BJ (cell line): Measurements from ENCODE around the gene SLC6A6. TPM values are rescaled to one million over a fixed set of nuclear protein-coding genes. Genes with fewer than 3 reads are reported as not detected.
A peak's percentile ranks its signal among the peaks of the same experiment; 100 is the strongest.
"Not testable (repeated sequence)": the region's sequence is repeated elsewhere in the genome, so short reads cannot be mapped to it uniquely, and the experiment has no call there.

Source experiments
- CTCF ChIA-PET: fragments of 350-600 bp; formaldehyde crosslinking; extraction: SDS; loops from one replicate; lab custom pipeline; 2021; ENCODE audit warnings: antibody characterized with exemption, inconsistent platforms; lab: Yijun Ruan, JAX
- POLR2A ChIA-PET: fragments of 300-600 bp; sonication (Branson Sonifier 250); formaldehyde crosslinking; extraction: SDS; loops from one replicate; lab custom pipeline; 2021; ENCODE audit warnings: antibody characterized with exemption; lab: Charles Lee
- DNase-seq: peaks from one replicate; pipeline ENCODE4 v3.0.0-alpha.2; 2011; ENCODE audit warnings: low read depth
- H3K27me3 ChIP-seq: 2 replicates; pipeline ENCODE4 v1.6.0; 2011; ENCODE audit warnings: low read length; ENCODE audit not compliant: control insufficient read depth, insufficient read depth
- H3K36me3 ChIP-seq: 2 replicates; pipeline ENCODE4 v1.5.1; 2011; ENCODE audit warnings: low read length; ENCODE audit not compliant: control insufficient read depth, insufficient read depth
- H3K4me3 ChIP-seq: 2 replicates; pipeline ENCODE4 v1.5.1; 2011; ENCODE audit warnings: low read depth, mild to moderate bottlenecking, control low read depth, low read length
- CTCF ChIP-seq: IDR thresholded peaks from 2 replicates; pipeline ENCODE4 v1.5.1; 2011; ENCODE audit warnings: low read depth, mild to moderate bottlenecking, control low read depth, inconsistent platforms, low read length, moderate library complexity; ENCODE audit not compliant: insufficient read depth
- polyA plus RNA-seq: library from polyadenylated mRNA; depleted of rRNA; stranded (reverse); fragments of >200 nt; gene quantifications from 2 replicates; pipeline ENCODE4 v1.2.3, GENCODE V29; 2011

The SLC6A6 gene
- polyA plus RNA-seq, 1 experiment = 114 TPM

- DNase-seq = no peak
- TF ChIP-seq CTCF = no peak
- Histone ChIP-seq H3K4me3 (no peak overlapping the region), H3K27me3 (no peaks in the 10 kb centered on the region), H3K36me3 (peaks cover 18% of the 10 kb centered on the region)
- ChIA-PET CTCF (interaction anchor here (1.7 kb wide), 1 partner anchor 52 kb away, joined by 4 read pairs; no protein-coding TSS in a partner anchor), POLR2A (interaction anchor here (0.6 kb wide), 1 partner anchor 203 kb away, joined by 3 read pairs; no protein-coding TSS in a partner anchor)
These were observed 4.4 kb downstream of the SLC6A6 start for GRCh38 chr3:14406766-14407165.

- H3K27me3 ChIP-seq = no peaks in the 10 kb centered on the region
- H3K4me3 ChIP-seq = no peak overlapping the region
- TF ChIP-seq CTCF = no peak
- H3K36me3 ChIP-seq = peaks cover 20% of the 10 kb centered on the region
- ChIA-PET POLR2A (interaction anchor here (0.6 kb wide), 1 partner anchor 204 kb away, joined by 3 read pairs; no protein-coding TSS in a partner anchor), CTCF (interaction anchor here (1.0 to 1.7 kb wide), 2 partner anchors 52 to 146 kb away, joined by 3 to 4 read pairs; no protein-coding TSS in a partner anchor)
- no peak for DNase-seq
These were observed 4.8 kb downstream of the SLC6A6 start for GRCh38 chr3:14407203-14407602.

GRCh38 chr3:14409779-14410063, 7.3 kb downstream of the SLC6A6 start:
- POLR2A ChIA-PET, DNase-seq, H3K27me3 ChIP-seq, CTCF ChIA-PET, H3K4me3 ChIP-seq: not testable (repeated sequence)
- peaks cover 21% of the 10 kb centered on the region for H3K36me3 ChIP-seq

- Histone ChIP-seq H3K4me3 (no peak overlapping the region), H3K36me3 (peaks cover 21% of the 10 kb centered on the region), H3K27me3 (no peaks in the 10 kb centered on the region)
- CTCF ChIA-PET = no interaction called here
- DNase-seq = no peak
- POLR2A ChIA-PET = no interaction called here
- TF ChIP-seq CTCF = no peak
These were observed 7.7 kb downstream of the SLC6A6 start for GRCh38 chr3:14410106-14410502.

GRCh38 chr3:14410503-14411165, 8.2 kb downstream of the SLC6A6 start:
- no peak for TF ChIP-seq CTCF
- ChIA-PET POLR2A (no interaction called here), CTCF (no interaction called here)
- Histone ChIP-seq H3K4me3 (no peak overlapping the region), H3K36me3 (peaks cover 21% of the 10 kb centered on the region), H3K27me3 (no peaks in the 10 kb centered on the region)
- peak; percentile 80 for DNase-seq

- no peak for TF ChIP-seq CTCF
- peaks cover 20% of the 10 kb centered on the region for H3K36me3 ChIP-seq
- no peaks in the 10 kb centered on the region for H3K27me3 ChIP-seq
- no peak overlapping the region for H3K4me3 ChIP-seq
- CTCF ChIA-PET = interaction anchor here (1.2 kb wide), 1 partner anchor 13 kb away, joined by 3 read pairs; no protein-coding TSS in a partner anchor
- no peak for DNase-seq
- POLR2A ChIA-PET = no interaction called here
These were observed 8.7 kb downstream of the SLC6A6 start for GRCh38 chr3:14411166-14411526.
